DOHH2 (cell line): ENCODE results near the gene CHEK1.
"Not testable (repeated sequence)": the region's sequence is repeated elsewhere in the genome, so short reads cannot be mapped to it uniquely, and the experiment has no call there.

Source experiments
- H3F3A ChIP-seq: fragments of 200-600 bp; sonication (generic), shearing (Covaris generic); 2 replicates; pipeline ENCODE4 v1.6.0; 2016; ENCODE audit warnings: antibody characterized with exemption, mild to moderate bottlenecking; ENCODE audit not compliant: control insufficient read depth, insufficient read depth
- H3K27ac ChIP-seq: fragments of 200-600 bp; sonication (generic); 2 replicates; pipeline ENCODE4 v1.5.1; 2014; ENCODE audit warnings: low read depth, mild to moderate bottlenecking, low read length, moderate library complexity
- H3K27me3 ChIP-seq: fragments of 200-600 bp; sonication (generic); 2 replicates; pipeline ENCODE4 v1.6.1; 2014; ENCODE audit warnings: mild to moderate bottlenecking, low read length, mixed read lengths; ENCODE audit not compliant: control insufficient read depth
- H3K36me3 ChIP-seq: fragments of 200-600 bp; sonication (generic); 2 replicates; pipeline ENCODE4 v1.6.1; 2014; ENCODE audit warnings: mild to moderate bottlenecking, low read length, moderate library complexity, mixed read lengths; ENCODE audit not compliant: control insufficient read depth
- H3K4me1 ChIP-seq: fragments of 200-600 bp; sonication (generic); 2 replicates; pipeline ENCODE4 v1.6.1; 2014; ENCODE audit warnings: mild to moderate bottlenecking, low read length, mixed read lengths; ENCODE audit not compliant: control insufficient read depth
- H3K4me2 ChIP-seq: fragments of 200-600 bp; sonication (generic); 2 replicates; pipeline ENCODE4 v1.6.0; 2014; ENCODE audit warnings: mild to moderate bottlenecking, low read length, moderate library complexity
- H3K4me3 ChIP-seq: fragments of 200-600 bp; sonication (generic); 2 replicates; pipeline ENCODE4 v1.5.1; 2014; ENCODE audit warnings: mild to moderate bottlenecking, low read length, mixed read lengths
- H3K79me2 ChIP-seq: fragments of 200-600 bp; sonication (generic); 2 replicates; pipeline ENCODE4 v1.6.1; 2014; ENCODE audit warnings: mild to moderate bottlenecking, low read length, mixed read lengths; ENCODE audit not compliant: control insufficient read depth
- H3K9me2 ChIP-seq: fragments of 200-600 bp; sonication (generic); replicated peaks from 2 replicates; pipeline ENCODE4 v1.6.1; 2014; ENCODE audit warnings: mild to moderate bottlenecking, low read length, mixed read lengths; ENCODE audit not compliant: control insufficient read depth
- H3K9me3 ChIP-seq: fragments of 200-600 bp; sonication (generic); 2 replicates; pipeline ENCODE4 v1.6.1; 2014; ENCODE audit warnings: antibody characterized with exemption, low read length, mixed read lengths; ENCODE audit not compliant: control insufficient read depth, insufficient read depth
- H4K20me1 ChIP-seq: fragments of 200-600 bp; sonication (generic); 2 replicates; pipeline ENCODE4 v1.6.0; 2014; ENCODE audit warnings: low read depth, mild to moderate bottlenecking, antibody characterized with exemption, low read length, moderate library complexity; ENCODE audit not compliant: control insufficient read depth, insufficient read depth
- EZH2phosphoT487 ChIP-seq: fragments of 200-600 bp; sonication (generic); IDR thresholded peaks from 2 replicates; pipeline ENCODE4 v1.6.1; 2017; ENCODE audit warnings: borderline replicate concordance, mild to moderate bottlenecking, antibody characterized with exemption, low read length, moderate library complexity, mixed read lengths
- TF ChIP-seq, protein P1 (sequence below): fragments of 200-600 bp; sonication (generic); IDR thresholded peaks from one replicate; pipeline ENCODE4 v1.5.1; 2014; ENCODE audit warnings: antibody characterized with exemption, mild to moderate bottlenecking, low read depth, low read length; ENCODE audit not compliant: poor library complexity, severe bottlenecking

The CHEK1 gene

DNA sequence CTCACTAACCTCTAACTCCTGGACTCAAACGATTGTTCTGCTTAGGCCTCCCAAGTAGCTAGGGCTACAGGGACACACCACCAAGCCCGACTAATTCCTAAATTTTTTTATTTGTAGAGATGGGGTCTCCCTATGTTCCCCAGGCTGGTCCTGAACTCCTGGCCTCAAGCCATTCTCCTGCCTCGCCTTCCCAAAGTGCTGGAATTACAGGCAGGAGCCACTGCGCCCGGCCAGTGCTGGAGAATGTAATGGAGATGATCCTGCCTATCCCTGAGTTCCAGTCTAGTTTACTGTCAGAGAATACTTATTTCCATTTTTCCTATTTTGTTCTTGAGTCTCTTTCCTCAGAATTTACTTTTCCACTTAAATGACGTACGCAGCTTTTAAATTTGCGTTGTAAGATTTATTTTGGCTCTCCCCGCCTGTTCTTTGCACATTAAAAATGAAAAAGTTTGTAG is at the start of gene CHEK1:
TSS of gene CHEK1 (plus strand) at position 408 of the 458 bp plus-strand sequence. CDS start 1,606 bp downstream, outside the sequence.
- H3F3A ChIP-seq = peaks cover 17% of the 10 kb centered on the region
- H3K9me2 ChIP-seq = no peaks in the 10 kb centered on the region
- peak within 1 kb of the TSS; percentile 82 for H3K27ac ChIP-seq
- no peak for TF ChIP-seq EZH2phosphoT487
- TF ChIP-seq, protein P1, sequence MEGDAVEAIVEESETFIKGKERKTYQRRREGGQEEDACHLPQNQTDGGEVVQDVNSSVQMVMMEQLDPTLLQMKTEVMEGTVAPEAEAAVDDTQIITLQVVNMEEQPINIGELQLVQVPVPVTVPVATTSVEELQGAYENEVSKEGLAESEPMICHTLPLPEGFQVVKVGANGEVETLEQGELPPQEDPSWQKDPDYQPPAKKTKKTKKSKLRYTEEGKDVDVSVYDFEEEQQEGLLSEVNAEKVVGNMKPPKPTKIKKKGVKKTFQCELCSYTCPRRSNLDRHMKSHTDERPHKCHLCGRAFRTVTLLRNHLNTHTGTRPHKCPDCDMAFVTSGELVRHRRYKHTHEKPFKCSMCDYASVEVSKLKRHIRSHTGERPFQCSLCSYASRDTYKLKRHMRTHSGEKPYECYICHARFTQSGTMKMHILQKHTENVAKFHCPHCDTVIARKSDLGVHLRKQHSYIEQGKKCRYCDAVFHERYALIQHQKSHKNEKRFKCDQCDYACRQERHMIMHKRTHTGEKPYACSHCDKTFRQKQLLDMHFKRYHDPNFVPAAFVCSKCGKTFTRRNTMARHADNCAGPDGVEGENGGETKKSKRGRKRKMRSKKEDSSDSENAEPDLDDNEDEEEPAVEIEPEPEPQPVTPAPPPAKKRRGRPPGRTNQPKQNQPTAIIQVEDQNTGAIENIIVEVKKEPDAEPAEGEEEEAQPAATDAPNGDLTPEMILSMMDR = no peak
- H3K4me2 ChIP-seq = peak within 1 kb of the TSS; percentile 91
- H3K27me3 ChIP-seq = no peaks in the 10 kb centered on the region
- peaks cover 31% of the 10 kb centered on the region for H3K4me1 ChIP-seq
- H3K79me2 ChIP-seq = peaks cover 51% of the 10 kb centered on the region
- H3K9me3 ChIP-seq = no peaks in the 10 kb centered on the region
- peaks cover 9% of the 10 kb centered on the region; the same call in 1 of the 2 replicates for H4K20me1 ChIP-seq
- peaks cover 62% of the 10 kb centered on the region for H3K36me3 ChIP-seq
- peak within 1 kb of the TSS; percentile 81 for H3K4me3 ChIP-seq

GRCh38 chr11:125577181-125577580 is 47.8 kb upstream of the CHEK1 start:
- H3K4me3 ChIP-seq, H3K4me2 ChIP-seq, H3F3A ChIP-seq, H3K9me2 ChIP-seq, H3K9me3 ChIP-seq, H3K27ac ChIP-seq, H3K79me2 ChIP-seq, H3K4me1 ChIP-seq, H3K27me3 ChIP-seq, H4K20me1 ChIP-seq: not testable (repeated sequence)
- H3K36me3 ChIP-seq = peaks cover 88% of the 10 kb centered on the region

DNA sequence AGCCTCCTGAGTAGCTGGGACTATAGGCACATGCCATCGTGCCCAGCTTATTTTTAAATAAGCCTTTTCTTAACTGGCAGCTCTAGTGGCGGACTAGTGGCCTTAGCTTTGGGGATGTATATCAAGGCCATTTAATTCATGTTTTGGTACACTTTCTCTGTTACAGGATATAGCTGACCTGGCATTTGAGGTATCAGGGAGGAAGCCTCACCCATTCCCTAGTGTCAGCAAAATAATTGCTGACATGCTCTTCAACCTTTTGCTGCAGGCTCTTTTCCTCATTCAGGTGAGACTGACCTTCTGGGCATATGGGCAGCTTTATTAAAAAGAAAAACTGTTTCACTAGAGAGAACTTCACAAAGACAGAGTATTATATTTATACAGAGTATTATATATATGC is 46.2 kb upstream of the CHEK1 start:
- no peak for TF ChIP-seq EZH2phosphoT487
- TF ChIP-seq, protein P1 = no peak
- Histone ChIP-seq H3K4me2 (no peak overlapping the region), H3K4me3 (no peak overlapping the region), H3K9me2 (no peaks in the 10 kb centered on the region), H3K27ac (no peak overlapping the region), H3K36me3 (peaks cover 91% of the 10 kb centered on the region), H3K79me2 (no peaks in the 10 kb centered on the region), H4K20me1 (no peaks in the 10 kb centered on the region), H3K4me1 (no peaks in the 10 kb centered on the region), H3F3A (no peaks in the 10 kb centered on the region), H3K9me3 (no peaks in the 10 kb centered on the region), H3K27me3 (no peaks in the 10 kb centered on the region)

DNA sequence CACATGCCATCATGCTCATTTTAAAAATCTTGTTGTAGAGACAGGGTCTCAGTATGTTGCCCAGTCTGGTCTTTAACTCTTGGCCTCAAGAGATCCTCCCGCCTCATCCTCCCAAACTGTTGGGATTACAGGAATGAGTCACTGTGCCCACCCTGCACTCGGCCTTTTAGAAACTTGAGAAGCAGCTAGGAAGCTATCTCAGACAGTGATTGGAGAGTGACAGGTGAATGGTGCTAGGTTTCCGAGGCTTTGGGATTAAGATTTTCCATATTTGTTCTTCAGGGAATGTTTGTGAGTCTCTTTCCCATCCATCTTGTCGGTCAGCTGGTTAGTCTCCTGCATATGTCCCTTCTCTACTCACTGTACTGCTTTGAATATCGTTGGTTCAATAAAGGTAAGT is 45.2 kb upstream of the CHEK1 start:
- TF ChIP-seq EZH2phosphoT487 = no peak
- TF ChIP-seq, protein P1 = no peak
- H3K9me2 ChIP-seq = no peaks in the 10 kb centered on the region
- H3K27ac ChIP-seq = no peak overlapping the region
- H3K9me3 ChIP-seq = no peaks in the 10 kb centered on the region
- no peaks in the 10 kb centered on the region for H3F3A ChIP-seq
- H3K4me2 ChIP-seq = no peak overlapping the region
- H4K20me1 ChIP-seq = no peaks in the 10 kb centered on the region
- peaks cover 91% of the 10 kb centered on the region for H3K36me3 ChIP-seq
- no peaks in the 10 kb centered on the region for H3K4me1 ChIP-seq
- H3K4me3 ChIP-seq = no peak overlapping the region
- H3K27me3 ChIP-seq = no peaks in the 10 kb centered on the region
- H3K79me2 ChIP-seq = no peaks in the 10 kb centered on the region
